Upper lobe of left lung (tissue), 4 donors: Measurements from ENCODE around the gene GPR108.
"Not testable (repeated sequence)": the region's sequence is repeated elsewhere in the genome, so short reads cannot be mapped to it uniquely, and the experiment has no call there.

Experiments used
- EP300 ChIP-seq, 4 donors: sonication (generic); formaldehyde crosslinking; IDR thresholded peaks; one replicate each; pipeline ENCODE4 v1.5.1; 2017; ENCODE audit warnings: antibody characterized with exemption in 4 of 4, control low read depth in 2 of 4
- POLR2A ChIP-seq, 4 donors: fragments of 450-650 bp; IDR thresholded peaks; one replicate each; pipeline ENCODE4 v1.5.1; 2016 to 2017; ENCODE audit warnings: antibody characterized with exemption in 4 of 4, mild to moderate bottlenecking in 2 of 4
- TF ChIP-seq, protein P1 (sequence below), 6 experiments: fragments of 450-650 bp in 4 of 6; fragments of 200-600 bp in 2 of 6; sonication (generic) in 2 of 6; IDR thresholded peaks; one replicate each; pipeline ENCODE4 v1.5.1; 2016 to 2019; ENCODE audit warnings: antibody characterized with exemption in 6 of 6

DNA sequence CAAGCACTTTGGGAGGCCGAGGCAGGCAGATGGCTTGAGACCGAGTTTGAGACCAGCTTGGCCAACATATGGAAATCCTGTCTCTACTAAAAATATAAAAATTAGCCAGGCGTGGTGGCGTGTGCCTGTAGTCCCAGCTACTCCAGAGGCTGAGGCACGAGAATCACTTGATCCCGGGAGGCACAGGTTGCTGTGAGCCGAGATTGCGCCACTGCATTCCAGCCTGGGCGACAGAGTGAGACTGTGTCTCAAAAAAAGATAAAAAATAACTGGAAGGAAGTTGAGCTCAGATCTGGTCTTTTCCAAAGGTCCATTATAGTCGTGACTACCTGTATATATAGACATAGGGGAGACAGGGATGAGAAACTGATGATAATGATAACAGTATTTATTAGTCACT, 11.2 kb upstream of the GPR108 start:
- TF ChIP-seq, protein P1, sequence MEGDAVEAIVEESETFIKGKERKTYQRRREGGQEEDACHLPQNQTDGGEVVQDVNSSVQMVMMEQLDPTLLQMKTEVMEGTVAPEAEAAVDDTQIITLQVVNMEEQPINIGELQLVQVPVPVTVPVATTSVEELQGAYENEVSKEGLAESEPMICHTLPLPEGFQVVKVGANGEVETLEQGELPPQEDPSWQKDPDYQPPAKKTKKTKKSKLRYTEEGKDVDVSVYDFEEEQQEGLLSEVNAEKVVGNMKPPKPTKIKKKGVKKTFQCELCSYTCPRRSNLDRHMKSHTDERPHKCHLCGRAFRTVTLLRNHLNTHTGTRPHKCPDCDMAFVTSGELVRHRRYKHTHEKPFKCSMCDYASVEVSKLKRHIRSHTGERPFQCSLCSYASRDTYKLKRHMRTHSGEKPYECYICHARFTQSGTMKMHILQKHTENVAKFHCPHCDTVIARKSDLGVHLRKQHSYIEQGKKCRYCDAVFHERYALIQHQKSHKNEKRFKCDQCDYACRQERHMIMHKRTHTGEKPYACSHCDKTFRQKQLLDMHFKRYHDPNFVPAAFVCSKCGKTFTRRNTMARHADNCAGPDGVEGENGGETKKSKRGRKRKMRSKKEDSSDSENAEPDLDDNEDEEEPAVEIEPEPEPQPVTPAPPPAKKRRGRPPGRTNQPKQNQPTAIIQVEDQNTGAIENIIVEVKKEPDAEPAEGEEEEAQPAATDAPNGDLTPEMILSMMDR (IDR thresholded peaks at IDR 0.05): not testable (repeated sequence)
- TF ChIP-seq EP300, POLR2A (IDR thresholded peaks at IDR 0.05): not testable (repeated sequence)
